Memory B cell (primary cell): ENCODE results near the gene PIGQ.

Source experiments
- ATAC-seq: fragments of 150-1000 bp; cut with Tn5 transposase; 2 replicates; pipeline ENCODE4 v1.10.0; 2021; ENCODE audit warnings: low read depth, mild to moderate bottlenecking, moderate library complexity
- DNase-seq, 2 donors: peaks; one replicate each; pipeline ENCODE4 v3.0.0; 2022; ENCODE audit warnings: low spot score in 2 of 2
- H3K27ac Mint-ChIP-seq: one replicate; pipeline ENCODE4 v1.8.0; 2022; ENCODE audit warnings: mild to moderate bottlenecking, moderate library complexity, mixed read lengths
- H3K27me3 Mint-ChIP-seq: one replicate; pipeline ENCODE4 v1.8.0; 2022; ENCODE audit warnings: mixed read lengths
- H3K36me3 Mint-ChIP-seq: one replicate; pipeline ENCODE4 v1.8.0; 2022; ENCODE audit warnings: mild to moderate bottlenecking, mixed read lengths
- H3K4me1 Mint-ChIP-seq: one replicate; pipeline ENCODE4 v1.8.0; 2022; ENCODE audit warnings: mixed read lengths
- H3K4me3 Mint-ChIP-seq: one replicate; pipeline ENCODE4 v1.8.0; 2022; ENCODE audit warnings: mild to moderate bottlenecking, moderate library complexity, mixed read lengths
- H3K9me3 Mint-ChIP-seq: one replicate; pipeline ENCODE4 v1.8.0; 2022; ENCODE audit warnings: mixed read lengths

Gene PIGQ

GRCh38 chr16:598823-599739 is 29.3 kb downstream of the PIGQ start:
- no peak for ATAC-seq

GRCh38 chr16:600781-601180 is 31.0 kb downstream of the PIGQ start:
- ATAC-seq (no peak), DNase-seq (no peak)
- no peak overlapping the region for H3K4me3 Mint-ChIP-seq
- H3K4me1 Mint-ChIP-seq, result peaks cover 11% of the 10 kb centered on the region
- no peaks in the 10 kb centered on the region for H3K9me3 Mint-ChIP-seq
- peaks cover 10% of the 10 kb centered on the region for H3K36me3 Mint-ChIP-seq
- no peak overlapping the region for H3K27ac Mint-ChIP-seq
- H3K27me3 Mint-ChIP-seq, result no peaks in the 10 kb centered on the region

More at GRCh38 chr16:598823-599739, 29.3 kb downstream of the PIGQ start:
- peaks cover 11% of the 10 kb centered on the region for H3K4me1 Mint-ChIP-seq
- H3K27ac Mint-ChIP-seq, result no peak overlapping the region
- H3K27me3 Mint-ChIP-seq, result no peaks in the 10 kb centered on the region
- H3K36me3 Mint-ChIP-seq, result peaks cover 10% of the 10 kb centered on the region
- H3K9me3 Mint-ChIP-seq, result no peaks in the 10 kb centered on the region
- no peak overlapping the region for H3K4me3 Mint-ChIP-seq
- no peak for DNase-seq

GRCh38 chr16:603933-604332 is 34.2 kb downstream of the PIGQ start:
- Mint-ChIP-seq H3K9me3 (no peaks in the 10 kb centered on the region), H3K4me3 (no peak overlapping the region)
- ATAC-seq, result no peak

DNA sequence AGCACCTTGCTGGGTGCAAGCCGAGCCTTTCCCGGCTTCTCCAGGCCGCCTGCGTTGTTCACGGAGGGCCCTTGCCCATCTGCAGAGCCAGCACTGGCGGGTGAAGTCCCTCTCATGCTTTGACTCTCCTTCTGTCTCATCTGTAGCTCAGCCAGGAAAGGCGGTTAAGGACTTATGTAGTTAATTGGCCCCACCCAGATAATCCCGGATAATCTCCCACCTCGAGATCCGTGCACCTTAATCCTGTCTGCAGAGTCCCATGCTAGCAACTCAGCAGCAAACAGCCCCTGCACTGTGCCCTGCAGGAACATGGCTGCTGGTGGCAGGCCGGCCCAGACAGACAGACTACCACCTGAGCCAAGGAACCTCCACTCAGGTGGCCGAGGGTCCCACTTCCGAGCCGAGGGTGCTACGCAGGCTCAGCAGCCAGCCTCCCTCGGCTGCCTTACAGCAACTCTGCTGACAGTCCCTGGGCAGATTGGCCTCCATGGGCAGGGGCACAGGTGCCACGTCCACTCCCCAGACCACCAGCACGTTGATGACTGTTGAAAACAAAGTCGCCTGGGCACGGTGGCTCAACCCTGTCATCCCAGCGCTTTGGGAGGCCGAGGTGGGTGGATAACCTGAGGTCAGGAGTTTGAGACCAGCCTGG is 37.0 kb downstream of the PIGQ start:
- ATAC-seq (no peak), DNase-seq (no peak)
- H3K4me1 Mint-ChIP-seq, result peaks cover 12% of the 10 kb centered on the region
- no peak overlapping the region for H3K27ac Mint-ChIP-seq
- H3K4me3 Mint-ChIP-seq, result no peak overlapping the region
- H3K27me3 Mint-ChIP-seq, result no peaks in the 10 kb centered on the region
- no peaks in the 10 kb centered on the region for H3K36me3 Mint-ChIP-seq
- H3K9me3 Mint-ChIP-seq, result no peaks in the 10 kb centered on the region

More at GRCh38 chr16:603933-604332, 34.2 kb downstream of the PIGQ start:
- no peaks in the 10 kb centered on the region for H3K36me3 Mint-ChIP-seq
- H3K27ac Mint-ChIP-seq, result no peak overlapping the region
- DNase-seq, result no peak
- peaks cover 7% of the 10 kb centered on the region for H3K4me1 Mint-ChIP-seq
- H3K27me3 Mint-ChIP-seq, result no peaks in the 10 kb centered on the region

GRCh38 chr16:608019-608418 is 38.3 kb downstream of the PIGQ start:
- peak; percentile 19 for ATAC-seq
- H3K4me3 Mint-ChIP-seq, result no peak overlapping the region
- H3K27me3 Mint-ChIP-seq, result no peaks in the 10 kb centered on the region
- H3K4me1 Mint-ChIP-seq, result peaks cover 12% of the 10 kb centered on the region
- no peaks in the 10 kb centered on the region for H3K36me3 Mint-ChIP-seq
- no peak overlapping the region for H3K27ac Mint-ChIP-seq
- H3K9me3 Mint-ChIP-seq, result no peaks in the 10 kb centered on the region
- DNase-seq, result no peak

- Mint-ChIP-seq H3K36me3 (peaks cover 3% of the 10 kb centered on the region), H3K27me3 (no peaks in the 10 kb centered on the region), H3K4me3 (no peak overlapping the region), H3K27ac (no peak overlapping the region), H3K4me1 (peaks cover 12% of the 10 kb centered on the region), H3K9me3 (no peaks in the 10 kb centered on the region)
- DNase-seq, result no peak
- no peak for ATAC-seq
Measured at GRCh38 chr16:609316-609715, 39.5 kb downstream of the PIGQ start.

- Mint-ChIP-seq H3K4me3 (no peak overlapping the region), H3K27me3 (no peaks in the 10 kb centered on the region)
Measured at GRCh38 chr16:609984-610383, 40.2 kb downstream of the PIGQ start.

GRCh38 chr16:610513-611381 is 41.0 kb downstream of the PIGQ start:
- Mint-ChIP-seq H3K36me3 (peaks cover 10% of the 10 kb centered on the region), H3K4me3 (no peak overlapping the region), H3K4me1 (peaks cover 16% of the 10 kb centered on the region), H3K27me3 (no peaks in the 10 kb centered on the region), H3K27ac (no peak overlapping the region), H3K9me3 (no peaks in the 10 kb centered on the region)
- peak; percentile 68 for ATAC-seq
- peak in 1 of 2 donors; percentile 42 for DNase-seq

More at GRCh38 chr16:609984-610383, 40.2 kb downstream of the PIGQ start:
- DNase-seq (no peak), ATAC-seq (no peak)
- H3K4me1 Mint-ChIP-seq, result peaks cover 16% of the 10 kb centered on the region
- peaks cover 9% of the 10 kb centered on the region for H3K36me3 Mint-ChIP-seq
- H3K27ac Mint-ChIP-seq, result no peak overlapping the region
- H3K9me3 Mint-ChIP-seq, result no peaks in the 10 kb centered on the region

DNA sequence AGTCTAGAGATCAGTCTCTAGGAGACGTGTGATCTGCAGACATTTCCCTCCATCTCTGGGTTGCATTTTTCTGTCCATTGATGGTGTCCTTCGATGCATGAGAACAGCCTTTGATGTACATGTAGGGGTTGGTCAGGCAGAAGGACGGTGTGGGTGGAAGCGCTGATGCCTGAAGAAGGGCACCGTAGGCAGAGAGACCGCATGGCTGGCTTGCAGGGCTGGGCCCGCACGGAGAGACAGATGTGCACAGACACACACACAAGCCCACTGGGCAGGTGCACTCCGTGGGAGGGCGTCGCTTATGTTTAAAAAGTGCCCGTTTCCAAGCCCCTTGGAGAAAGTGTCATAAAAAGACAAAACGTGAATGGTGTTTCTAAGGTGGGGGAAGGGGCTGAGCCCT is 45.4 kb downstream of the PIGQ start:
- Mint-ChIP-seq H3K4me1 (peaks cover 9% of the 10 kb centered on the region), H3K36me3 (peaks cover 10% of the 10 kb centered on the region), H3K4me3 (no peak overlapping the region), H3K27me3 (no peaks in the 10 kb centered on the region), H3K9me3 (no peaks in the 10 kb centered on the region), H3K27ac (no peak overlapping the region)
- no peak for ATAC-seq
- DNase-seq, result no peak

DNA sequence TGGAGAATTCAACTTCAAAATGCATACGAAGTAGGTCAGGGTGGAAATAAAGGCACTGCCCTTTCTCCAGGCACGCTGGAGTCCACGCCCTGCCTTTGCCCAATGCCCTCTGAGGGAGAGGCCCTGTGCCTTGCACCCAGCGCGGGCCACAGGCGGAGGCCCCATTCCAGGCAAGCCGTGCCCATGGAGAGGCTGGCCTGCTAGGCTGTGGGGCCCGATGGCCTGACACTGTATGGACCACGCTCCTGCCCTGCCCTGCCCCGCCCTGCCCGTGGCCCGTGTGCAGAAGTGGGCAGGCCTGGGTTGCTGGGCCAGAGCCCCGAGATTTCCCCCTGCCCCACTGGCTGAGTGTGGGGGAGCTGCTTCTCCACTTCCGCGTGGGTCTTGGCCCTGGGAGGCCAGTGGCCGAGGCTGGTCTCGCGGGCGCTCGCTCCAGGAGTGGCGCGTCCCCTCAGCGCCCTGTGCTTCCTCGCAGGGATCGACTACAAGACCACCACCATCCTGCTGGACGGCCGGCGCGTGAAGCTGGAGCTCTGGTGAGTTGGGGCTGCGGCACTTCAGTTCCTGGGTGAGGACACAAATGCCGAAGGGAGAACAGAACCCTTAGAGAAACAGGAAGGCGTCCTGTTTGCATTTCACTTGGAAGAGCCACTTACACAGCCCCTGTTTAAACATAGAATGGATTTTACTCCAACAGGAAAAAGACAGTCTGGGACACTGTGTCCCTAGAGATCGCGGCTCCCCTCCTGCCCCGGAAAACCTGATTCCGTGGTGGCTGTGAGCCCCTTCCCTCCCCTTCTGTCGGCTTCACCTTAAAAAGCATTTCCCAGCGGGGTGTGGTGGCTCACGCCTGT is 47.2 kb downstream of the PIGQ start:
- H3K4me3 Mint-ChIP-seq, result no peak overlapping the region
- peaks cover 10% of the 10 kb centered on the region for H3K36me3 Mint-ChIP-seq
- H3K4me1 Mint-ChIP-seq, result peaks cover 9% of the 10 kb centered on the region
- DNase-seq (no peak), ATAC-seq (no peak)
- no peak overlapping the region for H3K27ac Mint-ChIP-seq
- no peaks in the 10 kb centered on the region for H3K9me3 Mint-ChIP-seq
- no peaks in the 10 kb centered on the region for H3K27me3 Mint-ChIP-seq

DNA sequence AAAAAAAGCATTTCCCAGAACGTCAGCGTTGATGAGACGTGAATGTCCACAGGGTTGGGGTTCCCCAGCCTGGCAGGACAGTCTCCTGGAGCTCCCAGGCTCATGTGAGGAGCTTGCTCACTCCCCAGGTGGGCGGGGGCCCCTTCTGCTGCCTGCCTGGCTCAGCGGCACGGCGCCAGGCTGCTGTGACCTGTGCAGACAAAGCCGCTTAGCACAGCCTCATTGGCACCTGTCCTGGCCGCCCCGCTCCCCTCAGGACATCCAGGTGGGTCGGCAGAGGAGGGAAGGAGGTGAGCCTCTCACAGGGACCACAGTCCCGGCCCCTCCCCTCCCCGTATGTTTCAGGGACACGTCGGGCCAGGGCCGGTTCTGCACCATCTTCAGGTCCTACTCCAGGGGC is 48.1 kb downstream of the PIGQ start:
- DNase-seq, result no peak
- ATAC-seq, result no peak
- no peak overlapping the region for H3K27ac Mint-ChIP-seq
- H3K9me3 Mint-ChIP-seq, result no peaks in the 10 kb centered on the region
- H3K27me3 Mint-ChIP-seq, result no peaks in the 10 kb centered on the region
- H3K36me3 Mint-ChIP-seq, result peaks cover 10% of the 10 kb centered on the region
- no peak overlapping the region for H3K4me3 Mint-ChIP-seq
- peaks cover 9% of the 10 kb centered on the region for H3K4me1 Mint-ChIP-seq

DNA sequence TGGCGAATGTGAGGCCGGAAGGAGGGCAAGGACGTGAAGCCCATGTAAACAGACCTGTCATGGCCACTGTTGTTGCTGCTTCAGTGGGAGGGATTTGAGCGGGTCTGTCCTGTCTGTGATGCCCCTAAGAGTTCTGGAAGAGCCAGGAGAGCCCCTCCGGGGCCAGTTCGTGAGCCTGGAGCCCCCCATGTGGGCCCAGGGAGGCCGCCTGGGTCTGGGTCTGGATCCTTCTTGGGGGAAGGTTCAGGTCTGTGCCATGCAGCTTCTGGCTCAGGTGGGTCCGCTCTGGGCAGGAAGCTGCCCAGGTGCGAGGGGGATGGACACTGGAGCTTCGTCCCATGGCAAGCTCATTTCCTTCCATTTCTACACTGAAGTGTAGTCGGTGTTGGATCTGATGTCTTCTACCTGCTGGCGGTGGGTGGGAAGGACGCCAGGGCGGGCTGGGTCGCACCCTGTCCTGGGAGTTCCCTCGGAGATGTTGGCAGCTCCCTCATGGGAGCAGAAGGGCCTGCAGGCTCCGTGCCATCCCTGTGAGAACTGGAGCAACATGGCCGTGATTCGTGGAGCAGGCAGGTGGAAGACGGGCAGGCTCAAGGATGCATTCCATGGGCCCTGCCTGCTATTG is 49.8 kb downstream of the PIGQ start:
- DNase-seq (no peak), ATAC-seq (no peak)
- Mint-ChIP-seq H3K9me3 (no peaks in the 10 kb centered on the region), H3K4me3 (no peak overlapping the region), H3K4me1 (peaks cover 6% of the 10 kb centered on the region), H3K27me3 (no peaks in the 10 kb centered on the region), H3K36me3 (peaks cover 5% of the 10 kb centered on the region), H3K27ac (no peak overlapping the region)
